H1 (cell line): ENCODE measurements around the gene WDR48. TPM values are rescaled to one million over a fixed set of nuclear protein-coding genes. Genes with fewer than 3 reads are reported as not detected.
A peak's percentile ranks its signal among the peaks of the same experiment; 100 is the strongest.

Source experiments
- CTCF ChIA-PET: fragments of 300-600 bp; sonication (Branson Sonifier 250); formaldehyde crosslinking; loops from one replicate; lab custom pipeline; 2021; ENCODE audit not compliant: partially characterized antibody; lab: Charles Lee
- POLR2A ChIA-PET: fragments of 300-600 bp; sonication (Branson Sonifier 250); formaldehyde crosslinking; loops from one replicate; lab custom pipeline; 2021; ENCODE audit warnings: inconsistent platforms; ENCODE audit not compliant: partially characterized antibody; lab: Charles Lee
- DNase-seq, 2 experiments: peaks; one replicate each; pipeline versions ENCODE4 v3.0.0 to v3.0.0-alpha.2; 2010 to 2022; ENCODE audit warnings: low spot score in 2 of 2, low read depth in 1 of 2, mixed read lengths in 1 of 2
- FAIRE-seq: peaks from 2 replicates; lab custom pipeline; 2011; peaks lifted over from hg19 to GRCh38; lab: Jason Lieb, UNC
- H2AFZ ChIP-seq: 2 replicates; pipeline ENCODE4 v1.8.1; 2012; ENCODE audit warnings: low read length, inconsistent platforms
- H2AK5ac ChIP-seq: 2 replicates; pipeline ENCODE4 v1.6.1; 2013; ENCODE audit warnings: low read depth, low read length
- H2BK120ac ChIP-seq: replicated peaks from 2 replicates; pipeline ENCODE3; 2013; ENCODE audit warnings: low read depth, low read length, inconsistent platforms
- H2BK12ac ChIP-seq: 2 replicates; pipeline ENCODE4 v1.6.1; 2013; ENCODE audit warnings: low read depth, low read length
- H2BK15ac ChIP-seq: 2 replicates; pipeline ENCODE4 v1.6.1; 2013; ENCODE audit warnings: low read length
- H2BK20ac ChIP-seq: 2 replicates; pipeline ENCODE4 v1.6.1; 2013; ENCODE audit warnings: low read length
- H2BK5ac ChIP-seq: 2 replicates; pipeline ENCODE4 v1.6.1; 2013; ENCODE audit warnings: low read depth, low read length
- H3K14ac ChIP-seq: 2 replicates; pipeline ENCODE4 v1.6.1; 2013; ENCODE audit warnings: inconsistent platforms; ENCODE audit not compliant: insufficient read length
- H3K18ac ChIP-seq: 2 replicates; pipeline ENCODE4 v1.6.1; 2013; ENCODE audit warnings: low read length; ENCODE audit errors: extremely low read depth
- H3K23ac ChIP-seq: 2 replicates; pipeline ENCODE4 v1.6.1; 2013; ENCODE audit warnings: inconsistent platforms; ENCODE audit not compliant: insufficient read length
- H3K23me2 ChIP-seq: 2 replicates; pipeline ENCODE4 v1.6.1; 2013; ENCODE audit warnings: low read depth, low read length
- H3K27ac ChIP-seq: 2 replicates; pipeline ENCODE4 v1.6.1; 2011; ENCODE audit warnings: low read depth, low read length, inconsistent platforms
- H3K27me3 ChIP-seq, 4 experiments: replicated peaks in 1 of 4; 1 replicate in 1 of 4; 2 replicates in 3 of 4; pipeline versions ENCODE4 v1.6.1 to v1.8.1; 2011 to 2013; ENCODE audit warnings: low read length in 3 of 4, mild to moderate bottlenecking in 3 of 4, inconsistent platforms in 2 of 4, mixed read lengths in 2 of 4, moderate library complexity in 1 of 4; ENCODE audit not compliant: control insufficient read depth in 3 of 4, insufficient read depth in 3 of 4; ENCODE audit errors: extremely low read depth in 1 of 4
- H3K36me3 ChIP-seq, 4 experiments: 2 replicates each; pipeline versions ENCODE4 v1.6.1 to v1.8.1; 2011 to 2013; ENCODE audit warnings: mild to moderate bottlenecking in 4 of 4, low read length in 3 of 4, moderate library complexity in 2 of 4, control low read depth in 1 of 4, inconsistent platforms in 1 of 4; ENCODE audit not compliant: insufficient read depth in 4 of 4, control insufficient read depth in 2 of 4
- H3K4ac ChIP-seq: replicated peaks from 2 replicates; pipeline ENCODE3; 2013; ENCODE audit warnings: low read length, low read depth, mixed read lengths, inconsistent platforms; ENCODE audit not compliant: insufficient read length
- H3K4me1 ChIP-seq, 4 experiments: replicated peaks in 1 of 4; 1 replicate in 1 of 4; 2 replicates in 3 of 4; pipeline versions ENCODE4 v1.6.1 to v1.8.1; 2011 to 2013; ENCODE audit warnings: low read length in 3 of 4, inconsistent platforms in 2 of 4, mixed read lengths in 1 of 4; ENCODE audit not compliant: insufficient read depth in 4 of 4, control insufficient read depth in 3 of 4
- H3K4me2 ChIP-seq, 2 experiments: 2 replicates each; pipeline versions ENCODE4 v1.6.1 to v1.8.1; 2011 to 2013; ENCODE audit warnings: low read depth in 2 of 2, low read length in 2 of 2, control low read depth in 1 of 2, inconsistent platforms in 1 of 2, mild to moderate bottlenecking in 1 of 2; ENCODE audit not compliant: insufficient read depth in 1 of 2
- H3K4me3 ChIP-seq, 4 experiments: fragments of 200-600, 300-600 bp in 1 of 4; sonication (generic), shearing (Covaris generic), sonication (Bioruptor Twin) in 1 of 4; 2 replicates each; pipeline versions ENCODE4 v1.5.1 to v1.8.1; 2011 to 2016; ENCODE audit warnings: low read length in 4 of 4, low read depth in 3 of 4, control low read depth in 2 of 4, inconsistent platforms in 2 of 4, mild to moderate bottlenecking in 2 of 4, mixed read lengths in 1 of 4, moderate library complexity in 1 of 4; ENCODE audit not compliant: insufficient read depth in 2 of 4; ENCODE audit errors: extremely low read depth in 1 of 4
- H3K56ac ChIP-seq: replicated peaks from 2 replicates; pipeline ENCODE3; 2013; ENCODE audit warnings: low read depth, mild to moderate bottlenecking, mixed read lengths, low read length, inconsistent platforms; ENCODE audit not compliant: insufficient read length
- H3K79me1 ChIP-seq: 2 replicates; pipeline ENCODE4 v1.6.1; 2013; ENCODE audit warnings: low read depth, low read length, control low read depth
- H3K79me2 ChIP-seq, 2 experiments: 2 replicates each; pipeline versions ENCODE4 v1.6.1 to v1.8.1; 2012 to 2013; ENCODE audit warnings: low read length in 2 of 2, mild to moderate bottlenecking in 2 of 2, inconsistent platforms in 1 of 2; ENCODE audit not compliant: insufficient read depth in 2 of 2, control insufficient read depth in 1 of 2
- H3K9ac ChIP-seq, 4 experiments: replicated peaks in 1 of 4; 1 replicate in 1 of 4; 2 replicates in 3 of 4; pipeline versions ENCODE4 v1.6.1 to v1.8.1; 2011 to 2013; ENCODE audit warnings: low read depth in 3 of 4, low read length in 3 of 4, control low read depth in 2 of 4, mild to moderate bottlenecking in 2 of 4, moderate library complexity in 2 of 4, inconsistent platforms in 1 of 4; ENCODE audit errors: extremely low read depth in 1 of 4
- H3K9me3 ChIP-seq, 2 experiments: 2 replicates each; pipeline versions ENCODE4 v1.6.1 to v1.8.1; 2012 to 2013; ENCODE audit warnings: mild to moderate bottlenecking in 2 of 2, moderate library complexity in 2 of 2, control low read depth in 1 of 2, inconsistent platforms in 1 of 2, low read depth in 1 of 2, low read length in 1 of 2, mixed read lengths in 1 of 2; ENCODE audit not compliant: insufficient read depth in 2 of 2
- H4K20me1 ChIP-seq, 2 experiments: replicated peaks in 1 of 2; 2 replicates each; pipeline versions ENCODE3 to v1.8.1; 2011 to 2013; ENCODE audit warnings: inconsistent platforms in 2 of 2, low read length in 2 of 2, mild to moderate bottlenecking in 1 of 2; ENCODE audit not compliant: insufficient read depth in 2 of 2, control insufficient read depth in 1 of 2
- H4K5ac ChIP-seq: 2 replicates; pipeline ENCODE4 v1.6.1; 2013; ENCODE audit warnings: low read length, low read depth, mixed read lengths, inconsistent platforms; ENCODE audit not compliant: insufficient read length
- H4K8ac ChIP-seq: 2 replicates; pipeline ENCODE4 v1.8.0; 2013; ENCODE audit warnings: mild to moderate bottlenecking, moderate library complexity, low read length, inconsistent platforms; ENCODE audit not compliant: insufficient read depth; ENCODE audit errors: extremely low read depth
- H4K91ac ChIP-seq: replicated peaks from 2 replicates; pipeline ENCODE3; 2013; ENCODE audit warnings: low read length, mixed read lengths, inconsistent platforms; ENCODE audit not compliant: insufficient read length
- CBX8 ChIP-seq: fragments of 300-800, 300-1000 bp; sonication (generic); IDR thresholded peaks from 2 replicates; pipeline ENCODE4 v1.7.1; 2016; ENCODE audit warnings: low read depth, low read length, borderline replicate concordance
- CEBPB ChIP-seq: IDR thresholded peaks from 2 replicates; pipeline ENCODE4 v1.6.1; 2012; ENCODE audit warnings: low read depth, low read length
- JUN ChIP-seq: IDR thresholded peaks from 2 replicates; pipeline ENCODE4 v1.6.1; 2011; ENCODE audit warnings: low read depth, mild to moderate bottlenecking, improper control_type of control experiment, low read length
- MAFK ChIP-seq: IDR thresholded peaks from 2 replicates; pipeline ENCODE4 v1.6.1; 2012; ENCODE audit warnings: low read depth, mild to moderate bottlenecking, improper control_type of control experiment, low read length
- NANOG ChIP-seq: IDR thresholded peaks from 2 replicates; pipeline ENCODE4 v1.6.1; 2011; ENCODE audit warnings: low read length, low read depth, mild to moderate bottlenecking, inconsistent platforms; ENCODE audit not compliant: insufficient read depth, poor library complexity, severe bottlenecking
- RAD21 ChIP-seq, 2 experiments: IDR thresholded peaks in 1 of 2; conservative IDR thresholded peaks in 1 of 2; 2 replicates each; pipeline ENCODE4 v1.6.1; 2011; ENCODE audit warnings: low read depth in 2 of 2, low read length in 2 of 2, improper control_type of control experiment in 1 of 2, inconsistent platforms in 1 of 2, mild to moderate bottlenecking in 1 of 2, moderate library complexity in 1 of 2
- SIN3A ChIP-seq, 2 experiments: IDR thresholded peaks in 1 of 2; conservative IDR thresholded peaks in 1 of 2; 2 replicates each; pipeline ENCODE4 v1.6.1; 2011 to 2012; ENCODE audit warnings: low read length in 2 of 2, improper control_type of control experiment in 1 of 2, low read depth in 1 of 2, mild to moderate bottlenecking in 1 of 2
- SIRT6 ChIP-seq: IDR thresholded peaks from one replicate; pipeline ENCODE4 v1.7.1; 2012; ENCODE audit warnings: low read length, inconsistent platforms
- SP4 ChIP-seq: IDR thresholded peaks from 2 replicates; pipeline ENCODE4 v1.6.1; 2012; ENCODE audit warnings: low read length, inconsistent platforms
- WGBS, 2 experiments: shearing (Covaris generic) in 1 of 2; methylation state at CpG; one replicate each; pipeline versions ENCODE4 v1.1.6 to v1.1.7; 2013 to 2015; ENCODE audit warnings: low lambda C conversion rate in 2 of 2, mixed read lengths in 2 of 2, inconsistent platforms in 1 of 2, low coverage in 1 of 2, missing lambda C conversion rate in 1 of 2; ENCODE audit not compliant: insufficient replicate concordance in 2 of 2, insufficient coverage in 1 of 2, insufficient read length in 1 of 2; ENCODE audit errors: extremely low coverage in 1 of 2, missing lambda C conversion rate in 1 of 2; 5-methylcytosine and 5-hydroxymethylcytosine counted together
- polyA plus RNA-seq, 7 experiments: library from polyadenylated mRNA; depleted of rRNA in 3 of 7; stranded (reverse) in 5 of 7; unstranded in 2 of 7; fragments of >200 nt in 5 of 7; fragments of 200-250 nt in 2 of 7; gene quantifications; 1 replicate in 5 of 7; 2 replicates in 1 of 7; 4 replicates in 1 of 7; pipeline versions ENCODE4 v1.2.1 to v1.2.3, GENCODE V29; 2011 to 2013; ENCODE audit warnings: missing spikeins in 2 of 7, mixed read lengths in 2 of 7
- total RNA-seq: library from RNA; stranded (reverse); fragmentation: NEBNext Ultra II Directional; extraction: Animal tissue kit (Norgen Biotek cat#: 25700); gene quantifications from 2 replicates; pipeline ENCODE4 v1.2.1, GENCODE V29; 2021

Gene WDR48
- total and polyA plus RNA-seq, 2 of the 8 experiments (the other 6 are each of a cell fraction or from before 2014, with no cell fraction given) = 21.2 to 54.1 TPM

GRCh38 chr3:39104961-39105686 is 53.3 kb downstream of the WDR48 start:
- DNase-seq = no peak
- H2AFZ ChIP-seq = no peak overlapping the region
- no peak overlapping the region for H2BK20ac ChIP-seq
- H3K4me2 ChIP-seq = no peak overlapping the region
- H2AK5ac ChIP-seq = peak overlapping the region; percentile 33; the same call in 1 of the 2 replicates
- no peaks in the 10 kb centered on the region; a peak in 1 of 8 replicates for H3K36me3 ChIP-seq
- no peak overlapping the region for H3K4me3 ChIP-seq
- no peak overlapping the region for H4K91ac ChIP-seq
- POLR2A ChIA-PET = interaction anchor here (0.9 to 2.5 kb wide), 4 partner anchors 12 to 1611 kb away, joined by 3 to 8 read pairs (median 5); no protein-coding TSS in a partner anchor
- no peak overlapping the region for H3K18ac ChIP-seq
- peaks cover 0 to 12% of the 10 kb centered on the region in 2 experiments for H4K20me1 ChIP-seq
- no peak overlapping the region for H4K8ac ChIP-seq
- H3K79me2 ChIP-seq = no peaks in the 10 kb centered on the region
- 78% methylated on average over 7 of the region's 7 CpGs; no CpG with 5 or more reads in 1 of the 2 experiments for WGBS, 2 experiments
- no peak for FAIRE-seq
- H3K9me3 ChIP-seq = no peaks in the 10 kb centered on the region; a peak in 1 of 4 replicates
- H3K27me3 ChIP-seq = peaks cover 0 to 8% (median 3%) of the 10 kb centered on the region in 4 experiments; a peak in 2 of 7 replicates
- CTCF ChIA-PET = interaction anchor here (0.7 to 10.4 kb wide), 16 partner anchors 8 to 191 kb away, joined by 3 to 106 read pairs (median 5); no protein-coding TSS in a partner anchor
- no peak overlapping the region for H2BK120ac ChIP-seq
- H4K5ac ChIP-seq = no peak overlapping the region
- H3K4ac ChIP-seq = no peak overlapping the region
- H3K56ac ChIP-seq = no peak overlapping the region
- peaks cover 6% of the 10 kb centered on the region; the same call in 1 of the 2 replicates for H3K79me1 ChIP-seq
- no peak overlapping the region for H3K27ac ChIP-seq
- H2BK12ac ChIP-seq = no peak overlapping the region
- no peaks in the 10 kb centered on the region; a peak in 2 of 7 replicates for H3K4me1 ChIP-seq
- no peak overlapping the region for H2BK15ac ChIP-seq
- H3K23me2 ChIP-seq = peaks cover 12% of the 10 kb centered on the region; the same call in 1 of the 2 replicates
- H3K9ac ChIP-seq = no peak overlapping the region
- H3K14ac ChIP-seq = no peak overlapping the region
- no peak overlapping the region for H3K23ac ChIP-seq
- no peak overlapping the region for H2BK5ac ChIP-seq
- TF ChIP-seq MAFK (no peak), CEBPB (no peak), SIN3A (conservative IDR thresholded peaks at IDR 0.05 in 1 of 2, IDR thresholded peaks at IDR 0.05 in 1 of 2; ENCODE audit: low read depth in 1 of 2, low read length in 2 of 2) (no peak), CBX8 (no peak), NANOG (no peak), SP4 (no peak), JUN (no peak), SIRT6 (no peak), RAD21 (IDR thresholded peaks at IDR 0.05 in 1 of 2, conservative IDR thresholded peaks at IDR 0.05 in 1 of 2; ENCODE audit: low read depth in 2 of 2, low read length in 2 of 2) (no peak)
